ENCODE data around the gene IGFLR1. TPM values are rescaled to one million over a fixed set of nuclear protein-coding genes. Genes with fewer than 3 reads are reported as not detected.
A peak's percentile ranks its signal among the peaks of the same experiment; 100 is the strongest.

Gene IGFLR1
- total RNA-seq, 2 experiments from 2014 or later, result 79.2 to 80.6 TPM

DNA sequence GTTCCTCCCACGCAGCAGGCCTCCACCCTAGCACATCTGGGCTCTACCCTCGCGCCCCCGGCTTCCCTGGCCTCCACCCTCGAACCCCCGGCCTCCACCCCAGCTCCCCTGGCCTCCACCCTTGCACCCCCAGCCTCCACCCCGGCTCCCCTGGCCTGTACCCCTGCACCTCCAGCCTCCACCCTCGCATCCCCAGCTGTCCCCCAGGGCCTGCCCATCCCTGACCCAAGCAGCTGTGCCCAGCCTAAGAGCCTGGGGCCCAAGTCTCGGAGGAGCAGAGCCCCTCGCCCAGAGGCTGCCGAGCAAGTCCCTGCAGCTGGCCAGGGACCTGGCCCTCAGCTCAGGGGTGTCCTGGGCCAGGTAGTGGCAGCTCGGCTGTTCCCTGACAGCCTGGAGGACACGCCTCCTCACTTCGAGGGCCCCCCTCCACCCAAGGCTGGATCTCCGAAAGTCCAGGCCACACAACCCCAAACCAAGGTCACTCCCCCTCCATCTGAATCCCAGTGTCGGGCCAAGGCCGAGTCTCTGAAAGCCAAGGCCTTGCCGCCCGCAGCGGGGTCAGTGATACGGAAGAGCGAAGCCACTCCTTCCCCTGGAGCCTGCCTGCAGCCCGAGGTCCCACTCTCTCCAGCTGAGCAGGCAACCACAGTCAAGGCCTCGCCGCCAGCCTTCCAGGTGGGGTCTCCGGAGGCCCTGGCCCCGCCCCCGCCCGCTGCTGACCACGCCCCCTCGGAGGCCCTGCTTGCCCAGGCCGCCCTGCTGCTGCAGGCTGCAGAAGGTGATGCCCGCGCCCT, 25.2 kb upstream of the IGFLR1 start:
- Mint-ChIP-seq H3K9me3 (no peaks in the 10 kb centered on the region), H3K36me3 (peaks cover 4% of the 10 kb centered on the region), H3K4me1 (no peaks in the 10 kb centered on the region), H3K4me3 (no peak overlapping the region), H3K27ac (no peak overlapping the region), H3K27me3 (no peaks in the 10 kb centered on the region)
- no peak for DNase-seq

DNA sequence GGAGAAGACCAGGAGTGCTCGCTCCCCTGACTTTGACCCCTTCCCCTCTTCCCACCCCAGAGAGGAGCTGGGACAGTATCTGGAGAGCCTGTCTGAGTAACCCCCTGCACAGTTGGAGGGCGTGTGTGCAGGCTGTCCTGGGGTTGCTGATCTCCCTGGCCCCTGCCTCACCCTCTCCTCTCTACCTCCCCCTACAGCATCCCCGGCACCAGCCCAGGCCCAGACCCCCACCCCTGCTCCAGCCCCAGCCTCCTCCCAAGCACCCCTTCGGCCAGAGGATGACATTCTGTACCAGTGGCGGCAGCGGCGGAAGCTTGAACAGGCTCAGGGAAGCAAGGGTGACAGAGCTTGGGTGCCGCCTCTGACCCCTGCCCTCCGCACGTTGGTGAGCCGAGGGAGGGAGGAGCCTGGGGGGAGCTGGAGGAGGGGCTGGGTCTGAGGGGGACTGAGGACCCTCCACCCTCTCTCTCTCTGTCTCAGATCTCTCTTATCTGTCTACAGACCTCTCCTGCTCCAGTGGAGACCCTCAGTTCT, 24.4 kb upstream of the IGFLR1 start:
- Mint-ChIP-seq H3K9me3 (no peaks in the 10 kb centered on the region), H3K4me3 (no peak overlapping the region), H3K4me1 (no peaks in the 10 kb centered on the region), H3K27ac (no peak overlapping the region), H3K36me3 (peaks cover 10% of the 10 kb centered on the region), H3K27me3 (no peaks in the 10 kb centered on the region)
- DNase-seq, result no peak

DNA sequence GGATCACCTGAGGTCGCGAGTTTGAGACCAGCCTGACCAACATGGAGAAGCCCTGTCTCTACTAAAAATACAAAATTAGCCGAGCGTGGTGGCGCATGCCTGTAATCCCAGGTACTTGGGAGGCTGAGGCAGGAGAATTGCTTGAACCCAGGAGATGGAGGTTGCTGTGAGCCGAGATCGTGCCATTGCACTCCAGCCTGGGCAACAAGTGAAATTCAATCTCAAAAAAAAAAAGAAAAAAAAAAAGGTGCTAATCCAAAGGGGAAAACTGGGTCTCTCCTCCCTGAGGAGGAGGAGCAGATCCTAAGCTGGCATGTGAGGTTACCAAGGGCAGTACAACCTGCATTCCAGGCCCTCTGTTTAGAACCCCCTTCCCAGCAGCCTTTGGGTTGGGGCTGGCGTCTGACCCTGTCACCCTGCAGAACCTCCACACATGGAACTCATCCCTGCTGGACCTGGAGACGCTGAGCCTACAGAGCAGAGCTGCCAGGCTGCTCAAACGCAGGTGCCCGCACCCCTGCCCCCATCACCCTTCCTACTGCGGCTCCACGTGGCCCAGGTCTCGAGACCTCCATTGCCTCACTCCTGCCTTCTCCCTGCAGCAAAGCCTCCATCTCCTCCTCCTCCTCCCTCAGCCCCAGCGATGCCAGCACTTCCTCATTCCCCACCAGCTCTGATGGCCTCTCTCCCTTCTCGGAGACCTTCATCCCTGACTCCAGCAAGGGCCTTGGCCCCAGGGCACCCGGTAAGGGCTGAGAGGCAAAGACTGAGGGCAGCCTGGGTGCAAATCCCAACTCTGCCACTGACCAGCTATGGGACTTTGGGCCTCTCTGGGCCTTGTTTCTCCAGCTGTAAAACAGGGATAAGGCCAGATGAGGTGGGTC, 22.4 kb upstream of the IGFLR1 start:
- DNase-seq, result no peak
- peaks cover 2% of the 10 kb centered on the region for H3K4me1 Mint-ChIP-seq
- H3K27ac Mint-ChIP-seq, result no peak overlapping the region
- no peaks in the 10 kb centered on the region for H3K9me3 Mint-ChIP-seq
- no peak overlapping the region for H3K4me3 Mint-ChIP-seq
- H3K27me3 Mint-ChIP-seq, result no peaks in the 10 kb centered on the region
- peaks cover 16% of the 10 kb centered on the region for H3K36me3 Mint-ChIP-seq

DNA sequence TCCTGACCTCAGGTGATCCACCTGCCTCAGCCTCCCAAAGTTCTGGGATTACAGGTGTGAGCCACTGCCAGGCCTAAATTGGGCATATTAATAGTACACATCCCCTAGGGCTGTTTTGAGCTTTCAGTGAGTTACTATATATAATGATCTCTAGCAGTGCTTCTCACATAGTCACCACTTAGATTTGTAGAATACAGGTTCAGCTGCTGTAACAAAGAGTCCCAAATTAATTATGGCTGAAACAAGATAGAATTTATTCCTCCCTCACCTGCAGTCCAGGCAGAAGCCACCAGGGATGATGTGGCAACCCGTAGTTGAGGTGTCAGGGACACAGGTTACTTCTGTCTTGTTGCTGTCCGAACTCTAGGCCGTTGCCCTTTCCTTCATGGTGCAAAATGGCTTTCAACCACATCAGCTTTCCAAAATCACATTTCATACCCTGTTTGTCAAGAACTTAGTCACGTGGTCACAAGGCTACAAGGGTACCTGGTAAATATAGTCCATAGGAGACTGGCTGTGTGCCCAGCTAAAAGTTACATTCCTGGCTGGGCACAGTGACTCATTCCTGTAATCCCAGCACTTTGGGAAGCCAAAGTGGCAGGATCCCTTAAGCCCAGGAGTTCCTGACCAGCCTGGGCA, 18.6 kb upstream of the IGFLR1 start:
- Mint-ChIP-seq H3K9me3 (no peaks in the 10 kb centered on the region), H3K4me1 (peaks cover 18% of the 10 kb centered on the region), H3K36me3 (peaks cover 22% of the 10 kb centered on the region), H3K27ac (no peak overlapping the region), H3K4me3 (no peak overlapping the region), H3K27me3 (peaks cover 10% of the 10 kb centered on the region)
- no peak for DNase-seq

DNA sequence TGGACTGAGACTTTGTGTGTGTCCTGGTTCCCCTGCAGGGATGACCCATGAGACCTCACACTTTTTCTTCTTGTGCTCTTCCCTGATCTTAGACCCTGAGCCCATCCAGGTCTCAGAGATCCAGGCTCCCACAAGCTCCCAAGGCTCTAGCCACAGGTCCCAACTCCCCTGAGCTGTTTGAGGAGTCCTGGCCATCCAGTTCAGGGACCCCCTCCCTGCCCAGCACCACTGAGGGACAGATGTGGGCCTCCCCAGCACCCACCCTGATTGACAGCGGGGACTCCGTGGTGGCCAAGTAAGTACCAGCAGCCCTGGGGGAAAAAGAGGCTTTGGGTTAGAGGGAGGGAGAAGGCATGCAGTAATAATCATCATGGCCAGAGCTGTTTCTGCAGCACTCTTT, 17.4 kb upstream of the IGFLR1 start:
- Mint-ChIP-seq H3K4me1 (peaks cover 21% of the 10 kb centered on the region), H3K36me3 (peaks cover 26% of the 10 kb centered on the region), H3K27ac (no peak overlapping the region), H3K4me3 (peak overlapping the region; percentile 63), H3K27me3 (peaks cover 16% of the 10 kb centered on the region), H3K9me3 (no peaks in the 10 kb centered on the region)
- no peak for DNase-seq

DNA sequence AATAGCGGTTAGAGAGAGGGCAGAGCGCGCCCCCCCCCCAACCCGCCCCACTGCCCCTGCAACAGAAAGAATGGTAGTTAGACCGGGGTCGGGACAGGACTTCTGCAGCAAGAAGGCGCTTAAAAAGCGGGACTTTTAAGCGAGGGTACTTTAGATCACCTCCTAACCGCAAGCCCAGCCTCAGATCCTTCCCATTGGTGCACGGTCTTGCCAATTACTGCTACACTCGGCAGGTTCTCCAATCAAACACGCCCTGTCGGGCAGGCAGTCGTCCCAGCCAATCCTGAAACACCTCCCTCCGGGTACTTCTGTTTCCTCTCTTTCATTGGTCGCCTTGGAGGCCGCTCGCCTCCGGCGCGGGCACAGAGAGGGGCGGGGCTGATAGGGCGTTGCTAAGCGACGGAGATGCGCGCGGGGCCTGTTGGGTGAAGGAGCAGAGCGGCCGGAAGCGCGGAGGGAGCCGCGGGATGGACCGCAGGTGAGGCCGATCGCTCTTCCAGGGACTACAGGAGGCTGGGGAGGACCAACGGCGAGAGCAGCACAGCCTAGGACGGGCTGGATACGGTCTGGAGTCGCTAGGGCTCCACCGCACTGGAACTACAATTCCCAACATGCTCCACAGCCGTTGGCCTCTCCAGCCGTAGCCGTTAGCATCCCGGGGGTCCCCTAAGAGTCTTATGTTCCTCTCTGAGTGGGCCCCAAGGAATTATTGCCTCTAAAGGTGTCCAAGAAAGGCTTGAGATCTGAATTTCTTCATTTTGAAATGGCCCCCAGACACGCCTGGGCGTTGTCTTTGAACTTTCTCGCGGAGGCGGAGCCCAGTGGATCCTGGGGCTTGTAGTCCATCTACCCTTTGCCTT, 15.7 kb upstream of the IGFLR1 start, which contains the start of gene PROSER3:
Gene PROSER3 (plus strand): TSS at position 428 of the 860 bp plus-strand sequence. CDS start 40 bp downstream, at position 468.
- peak within 1 kb of the TSS; percentile 82 for H3K27ac Mint-ChIP-seq
- peaks cover 32% of the 10 kb centered on the region for H3K36me3 Mint-ChIP-seq
- H3K9me3 Mint-ChIP-seq, result no peaks in the 10 kb centered on the region
- DNase-seq, result peak; percentile 99
- H3K4me1 Mint-ChIP-seq, result peaks cover 21% of the 10 kb centered on the region
- peaks cover 17% of the 10 kb centered on the region for H3K27me3 Mint-ChIP-seq
- peak within 1 kb of the TSS; percentile 83 for H3K4me3 Mint-ChIP-seq

DNA sequence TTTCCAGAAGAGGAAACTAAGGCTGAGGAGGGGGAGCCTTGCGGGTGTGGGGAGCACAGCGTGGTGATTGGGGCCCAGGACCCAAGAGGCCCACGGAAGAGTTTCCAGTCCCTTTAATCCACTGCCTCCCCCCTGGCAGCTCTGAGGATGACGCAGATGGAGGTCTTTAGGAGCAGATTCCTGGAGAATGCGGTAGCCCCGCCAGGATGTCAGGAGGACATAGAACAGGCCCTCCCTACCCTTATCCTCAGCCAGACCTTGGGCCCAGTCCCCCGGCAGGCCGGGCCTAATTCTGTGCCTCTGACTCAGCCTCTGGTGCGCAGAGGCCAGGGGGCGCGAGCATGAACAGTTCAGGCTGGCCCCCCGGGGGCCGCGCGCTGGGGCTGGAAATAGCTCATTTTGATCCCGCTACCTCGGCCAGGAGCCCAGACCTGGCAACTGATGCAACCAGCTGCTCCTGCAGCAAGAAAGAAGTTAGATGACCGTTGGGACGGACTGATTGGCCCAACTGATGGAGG, 15.0 kb upstream of the IGFLR1 start:
- peaks cover 21% of the 10 kb centered on the region for H3K4me1 Mint-ChIP-seq
- peaks cover 17% of the 10 kb centered on the region for H3K27me3 Mint-ChIP-seq
- H3K9me3 Mint-ChIP-seq, result no peaks in the 10 kb centered on the region
- H3K36me3 Mint-ChIP-seq, result peaks cover 32% of the 10 kb centered on the region
- DNase-seq, result peak; percentile 63
- peak overlapping the region; percentile 83 for H3K4me3 Mint-ChIP-seq
- peak overlapping the region; percentile 82 for H3K27ac Mint-ChIP-seq

DNA sequence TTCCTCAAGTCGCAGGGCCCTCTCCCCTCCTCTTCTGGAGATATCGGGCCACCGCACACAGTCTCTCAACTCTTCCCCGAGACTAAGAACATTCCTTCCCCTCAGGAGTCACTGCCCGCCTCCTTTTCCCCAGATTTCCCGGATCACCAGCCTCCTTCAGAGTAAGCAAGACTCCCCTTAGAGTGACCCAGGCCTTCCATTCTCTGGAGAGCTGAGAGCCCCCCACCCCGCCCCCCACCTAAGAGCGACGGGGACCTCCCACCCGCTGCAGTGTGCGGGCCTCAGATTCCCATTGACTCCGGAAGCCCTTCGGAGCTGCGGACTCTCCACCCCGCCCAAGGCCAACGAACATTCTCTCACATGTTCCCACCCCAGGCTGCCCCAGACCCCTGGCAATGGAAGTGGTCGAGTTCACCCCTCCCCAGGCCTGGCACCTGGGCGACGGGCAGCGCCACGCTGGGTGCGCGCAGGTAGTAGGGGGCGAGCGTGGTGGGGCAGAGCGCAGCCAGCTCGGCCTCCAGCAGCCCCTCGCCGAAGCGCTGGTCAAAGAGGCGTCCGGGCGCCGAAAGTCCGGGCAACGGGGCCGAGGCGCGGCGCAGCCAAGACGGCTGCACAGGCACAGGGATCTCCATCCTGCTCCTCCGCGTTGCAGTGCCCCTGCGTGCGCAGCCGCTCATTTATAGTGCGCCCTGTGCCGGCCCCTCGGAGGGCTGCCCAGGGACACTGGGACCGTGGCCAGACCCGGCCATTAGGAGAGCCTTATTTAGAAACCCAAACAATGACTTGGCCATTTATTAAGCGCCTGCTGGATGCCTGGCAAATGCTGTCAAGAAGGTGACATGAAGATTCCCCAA, 14.4 kb upstream of the IGFLR1 start, which contains the start of gene HSPB6:
Gene HSPB6 (minus strand): TSS at position 653 of the 854 bp plus-strand sequence. CDS start 21 bp downstream, at position 632.
- DNase-seq, result no peak
- Mint-ChIP-seq H3K27ac (peak within 1 kb of the TSS; percentile 82), H3K9me3 (no peaks in the 10 kb centered on the region), H3K4me1 (peaks cover 21% of the 10 kb centered on the region), H3K27me3 (peaks cover 17% of the 10 kb centered on the region), H3K4me3 (peak within 1 kb of the TSS; percentile 83), H3K36me3 (peaks cover 27% of the 10 kb centered on the region)

DNA sequence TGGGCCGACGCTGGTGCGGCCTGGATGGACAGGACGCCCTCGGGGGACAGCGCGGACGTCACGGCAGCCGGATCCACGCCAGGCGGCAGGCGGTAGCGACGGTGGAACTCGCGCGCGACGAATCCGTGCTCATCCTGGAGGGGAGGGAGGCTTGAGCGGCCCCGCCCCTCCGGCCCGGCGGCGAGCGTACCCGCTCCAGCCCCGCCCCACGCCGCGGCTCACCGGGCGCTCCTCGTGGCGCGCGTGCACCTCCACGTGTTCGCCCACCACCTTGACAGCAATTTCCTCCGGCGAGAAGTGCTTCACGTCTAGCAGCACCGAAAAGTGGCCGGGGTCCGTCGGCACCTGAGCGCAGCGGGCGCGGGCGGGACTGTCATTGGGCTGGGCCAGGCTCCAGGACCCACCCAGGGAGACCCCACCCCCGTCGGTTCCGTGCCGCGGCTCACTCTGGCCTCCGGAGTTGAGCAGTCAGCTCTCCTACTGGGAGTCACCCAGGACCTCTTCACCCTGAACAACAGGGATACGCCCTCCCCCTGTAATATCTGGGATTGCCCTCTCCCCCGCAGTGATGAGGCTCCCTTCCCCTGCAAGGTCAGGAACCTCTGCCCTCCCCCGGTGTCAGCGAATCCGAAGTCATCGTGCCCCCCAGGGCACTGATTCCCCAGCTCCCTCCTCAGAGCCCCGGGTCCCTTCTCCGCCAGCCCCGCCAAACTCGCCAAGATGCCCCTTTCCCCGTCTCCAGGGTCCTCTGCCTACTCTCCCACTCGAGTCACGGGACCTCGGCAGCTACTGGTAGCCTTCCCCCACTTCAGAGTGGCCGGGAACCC, 13.5 kb upstream of the IGFLR1 start:
- H3K36me3 Mint-ChIP-seq, result peaks cover 24% of the 10 kb centered on the region
- peak overlapping the region; percentile 54 for H3K27ac Mint-ChIP-seq

DNA sequence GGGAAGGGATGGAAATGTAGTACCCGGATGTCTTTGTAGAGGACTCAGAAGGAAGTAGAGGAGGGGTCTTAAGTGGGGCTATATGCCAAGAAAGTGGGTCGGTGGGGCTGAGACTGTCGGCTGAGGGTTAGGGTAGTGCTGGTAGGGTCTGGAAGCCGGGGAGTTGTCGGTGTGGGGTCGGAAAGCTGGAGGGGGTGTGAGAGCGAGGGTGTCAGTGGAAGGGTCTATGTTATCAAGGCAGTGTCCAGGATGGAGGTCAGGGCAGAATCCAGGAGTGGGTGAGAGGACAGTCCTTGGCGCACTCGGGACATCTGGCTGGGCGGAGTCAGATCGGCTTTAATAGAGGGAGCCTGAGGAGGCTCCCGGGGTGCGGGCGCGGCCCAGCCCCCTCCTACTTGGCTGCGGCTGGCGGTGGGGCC, 12.9 kb upstream of the IGFLR1 start:
- peaks cover 23% of the 10 kb centered on the region for H3K36me3 Mint-ChIP-seq
- H3K27me3 Mint-ChIP-seq, result peaks cover 17% of the 10 kb centered on the region
- peaks cover 23% of the 10 kb centered on the region for H3K4me1 Mint-ChIP-seq
- no peak overlapping the region for H3K27ac Mint-ChIP-seq
- no peaks in the 10 kb centered on the region for H3K9me3 Mint-ChIP-seq
- DNase-seq, result no peak
- H3K4me3 Mint-ChIP-seq, result peak overlapping the region; percentile 27

More for the DNA sequence above, 13.5 kb upstream of the IGFLR1 start:
- Mint-ChIP-seq H3K27me3 (peaks cover 17% of the 10 kb centered on the region), H3K9me3 (no peaks in the 10 kb centered on the region), H3K4me3 (peak overlapping the region; percentile 53), H3K4me1 (peaks cover 21% of the 10 kb centered on the region)
- peak; percentile 69 for DNase-seq

DNA sequence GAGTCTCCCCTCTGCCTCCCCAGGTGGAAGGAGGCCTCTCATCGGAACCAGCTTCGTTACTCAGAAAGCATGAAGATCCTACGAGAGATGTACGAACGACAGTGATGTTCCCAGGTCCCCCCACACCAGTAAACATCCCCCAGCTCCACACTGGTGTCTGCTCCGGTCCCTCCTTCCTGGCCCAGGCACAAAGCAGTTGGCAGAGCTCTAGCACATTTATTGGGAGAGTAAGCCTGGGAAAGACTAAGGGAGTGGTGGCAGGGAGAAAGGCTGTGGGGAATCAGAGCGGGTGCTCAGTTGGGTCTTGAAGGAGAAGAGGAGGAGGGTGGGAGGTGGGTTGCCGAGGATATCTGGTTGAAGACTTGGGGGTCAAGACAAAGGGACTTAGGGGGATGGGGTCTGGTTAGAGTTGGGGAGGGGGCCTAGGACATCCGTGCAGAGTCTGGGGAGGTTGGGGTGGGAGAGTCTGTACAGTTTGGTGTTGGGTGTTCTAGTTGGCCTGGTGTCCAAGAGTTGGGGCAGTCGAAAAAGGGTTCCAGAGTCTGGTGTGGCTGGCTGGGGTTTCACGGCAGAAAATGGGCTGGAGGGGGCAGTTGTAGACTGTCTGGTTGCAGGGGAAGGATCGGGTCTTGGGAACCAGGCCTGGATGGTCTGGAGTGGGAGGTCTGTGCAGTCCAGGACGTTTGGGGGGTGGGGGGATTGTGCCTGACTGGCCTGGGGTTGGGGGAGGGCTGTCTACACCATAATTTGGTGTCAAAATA, 12.3 kb upstream of the IGFLR1 start:
- H3K27ac Mint-ChIP-seq, result peak overlapping the region; percentile 22
- no peak for DNase-seq
- no peaks in the 10 kb centered on the region for H3K9me3 Mint-ChIP-seq
- peaks cover 20% of the 10 kb centered on the region for H3K36me3 Mint-ChIP-seq
- H3K4me3 Mint-ChIP-seq, result no peak overlapping the region
- H3K27me3 Mint-ChIP-seq, result peaks cover 17% of the 10 kb centered on the region
- H3K4me1 Mint-ChIP-seq, result peaks cover 26% of the 10 kb centered on the region
